MM.1S (cell line): Measurements from ENCODE around the gene TMCC1.

Experiments used
- DNase-seq: peaks from one replicate; pipeline ENCODE4 v3.0.0-alpha.2; 2015
- H2AFZ ChIP-seq: fragments of 300-600 bp; sonication (generic); 2 replicates; pipeline ENCODE4 v1.6.0; 2016; ENCODE audit warnings: antibody characterized with exemption, low read length
- H3F3A ChIP-seq: fragments of 300-600 bp; sonication (generic); 2 replicates; pipeline ENCODE4 v1.6.1; 2016; ENCODE audit warnings: mild to moderate bottlenecking, antibody characterized with exemption, low read length, moderate library complexity, mixed read lengths; ENCODE audit not compliant: insufficient read depth
- H3K27ac ChIP-seq: fragments of 300-600 bp; sonication (generic); 2 replicates; pipeline ENCODE4 v1.5.1; 2016; ENCODE audit warnings: mild to moderate bottlenecking, low read length
- H3K27me3 ChIP-seq: fragments of 300-600 bp; sonication (generic); replicated peaks from 2 replicates; pipeline ENCODE4 v1.6.0; 2016; ENCODE audit warnings: low read length; ENCODE audit not compliant: insufficient read depth
- H3K36me3 ChIP-seq: fragments of 300-600 bp; sonication (generic); replicated peaks from 2 replicates; pipeline ENCODE4 v1.6.1; 2016; ENCODE audit warnings: mild to moderate bottlenecking, low read length, mixed read lengths; ENCODE audit not compliant: insufficient read depth
- H3K4me1 ChIP-seq: fragments of 300-600 bp; sonication (generic); 2 replicates; pipeline ENCODE4 v1.6.1; 2016; ENCODE audit warnings: low read length, mixed read lengths
- H3K4me2 ChIP-seq: fragments of 300-600 bp; sonication (generic); 2 replicates; pipeline ENCODE4 v1.6.0; 2016; ENCODE audit warnings: low read depth, low read length
- H3K4me3 ChIP-seq: fragments of 300-600 bp; sonication (generic); 2 replicates; pipeline ENCODE4 v1.5.1; 2016; ENCODE audit warnings: low read length, mixed read lengths
- H3K79me2 ChIP-seq: fragments of 300-600 bp; sonication (generic); 2 replicates; pipeline ENCODE4 v1.6.1; 2016; ENCODE audit warnings: mixed run types, low read length, mixed read lengths
- H3K9ac ChIP-seq: fragments of 300-600 bp; sonication (generic); 2 replicates; pipeline ENCODE4 v1.6.1; 2016; ENCODE audit warnings: low read length, mixed read lengths
- H3K9me2 ChIP-seq: fragments of 300-600 bp; sonication (generic); replicated peaks from 2 replicates; pipeline ENCODE4 v1.6.1; 2016; ENCODE audit warnings: mild to moderate bottlenecking, low read length, mixed read lengths; ENCODE audit not compliant: insufficient read depth
- H3K9me3 ChIP-seq: fragments of 300-600 bp; sonication (generic); replicated peaks from 2 replicates; pipeline ENCODE4 v1.6.1; 2016; ENCODE audit warnings: mild to moderate bottlenecking, low read length, mixed read lengths; ENCODE audit not compliant: insufficient read depth
- H4K20me1 ChIP-seq: fragments of 300-600 bp; sonication (generic); 2 replicates; pipeline ENCODE4 v1.6.1; 2016; ENCODE audit warnings: mild to moderate bottlenecking, low read length, moderate library complexity, mixed read lengths; ENCODE audit not compliant: insufficient read depth
- CTCF ChIP-seq: fragments of 300-600 bp; sonication (generic); IDR thresholded peaks from 2 replicates; pipeline ENCODE4 v1.5.1; 2016; ENCODE audit warnings: antibody characterized with exemption, low read length, mixed read lengths
- EZH2 ChIP-seq: fragments of 300-600 bp; sonication (generic); optimal IDR thresholded peaks from 2 replicates; pipeline ENCODE3; 2017; ENCODE audit warnings: low read depth, mild to moderate bottlenecking, antibody characterized with exemption, low read length, mixed read lengths
- EZH2phosphoT487 ChIP-seq: fragments of 300-600 bp; sonication (generic); IDR thresholded peaks from 2 replicates; pipeline ENCODE4 v1.6.1; 2018; ENCODE audit warnings: antibody characterized with exemption, low read length

Gene TMCC1

GRCh38 chr3:129629011-129629410, 264.5 kb downstream of the TMCC1 start:
- no peaks in the 10 kb centered on the region for H4K20me1 ChIP-seq
- H3K9me3 ChIP-seq = no peaks in the 10 kb centered on the region
- no peak overlapping the region for H3K4me2 ChIP-seq
- H3K9me2 ChIP-seq = no peaks in the 10 kb centered on the region
- no peak overlapping the region for H2AFZ ChIP-seq
- no peak overlapping the region for H3K9ac ChIP-seq
- no peaks in the 10 kb centered on the region for H3K79me2 ChIP-seq
- no peak for TF ChIP-seq EZH2
- no peak for TF ChIP-seq EZH2phosphoT487
- no peak for TF ChIP-seq CTCF
- H3K27me3 ChIP-seq = no peaks in the 10 kb centered on the region
- peaks cover 5% of the 10 kb centered on the region for H3K4me1 ChIP-seq
- no peak overlapping the region for H3K4me3 ChIP-seq
- H3K27ac ChIP-seq = no peak overlapping the region
- no peak for DNase-seq
- H3F3A ChIP-seq = peaks cover 4% of the 10 kb centered on the region; the same call in 1 of the 2 replicates
- H3K36me3 ChIP-seq = no peaks in the 10 kb centered on the region

DNA sequence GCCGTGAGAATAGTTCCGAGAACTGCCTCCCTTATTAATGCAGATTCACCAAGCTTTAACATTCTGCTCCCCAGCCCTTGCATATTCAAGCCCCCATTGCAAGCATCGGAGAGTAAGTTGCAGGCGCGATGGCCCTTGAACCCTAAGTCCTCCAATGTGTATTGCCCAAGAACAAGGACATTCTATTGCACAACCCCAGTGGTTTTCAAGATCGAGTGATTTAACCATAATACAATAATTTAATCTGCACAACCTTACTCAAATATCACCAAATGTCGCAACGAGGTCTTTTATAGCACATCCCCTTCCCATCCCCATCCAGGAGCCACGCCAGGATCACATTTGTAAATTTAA, 265.4 kb downstream of the TMCC1 start:
- Histone ChIP-seq H3F3A (peaks cover 4% of the 10 kb centered on the region; the same call in 1 of the 2 replicates), H3K4me2 (peak overlapping the region; percentile 100), H3K9me2 (no peaks in the 10 kb centered on the region), H4K20me1 (no peaks in the 10 kb centered on the region), H3K36me3 (no peaks in the 10 kb centered on the region), H3K27me3 (no peaks in the 10 kb centered on the region), H3K79me2 (no peaks in the 10 kb centered on the region), H3K27ac (no peak overlapping the region), H2AFZ (peak overlapping the region; percentile 77), H3K4me3 (peak overlapping the region; percentile 80), H3K9me3 (no peaks in the 10 kb centered on the region), H3K9ac (peak overlapping the region; percentile 77; the same call in 1 of the 2 replicates), H3K4me1 (peaks cover 5% of the 10 kb centered on the region)
- no peak for TF ChIP-seq EZH2
- no peak for TF ChIP-seq CTCF
- no peak for TF ChIP-seq EZH2phosphoT487
- no peak for DNase-seq

GRCh38 chr3:129627350-129628168, 266.0 kb downstream of the TMCC1 start:
- Histone ChIP-seq H2AFZ (peak overlapping the region; percentile 95), H4K20me1 (no peaks in the 10 kb centered on the region), H3K36me3 (no peaks in the 10 kb centered on the region), H3K4me2 (peak overlapping the region; percentile 100), H3K27ac (peak overlapping the region; percentile 45; the same call in 1 of the 2 replicates), H3K9ac (peak overlapping the region; percentile 77), H3K4me1 (peaks cover 5% of the 10 kb centered on the region), H3F3A (peaks cover 4% of the 10 kb centered on the region; the same call in 1 of the 2 replicates), H3K79me2 (no peaks in the 10 kb centered on the region), H3K4me3 (peak overlapping the region; percentile 80), H3K9me2 (no peaks in the 10 kb centered on the region), H3K9me3 (no peaks in the 10 kb centered on the region), H3K27me3 (no peaks in the 10 kb centered on the region)
- no peak for TF ChIP-seq EZH2
- TF ChIP-seq CTCF = peak; percentile 84
- DNase-seq = peak; percentile 87
